H1 (cell line): ENCODE measurements around the gene P2RY11. TPM values are rescaled to one million over a fixed set of nuclear protein-coding genes. Genes with fewer than 3 reads are reported as not detected.

ENCODE experiments used
- CTCF ChIA-PET: fragments of 300-600 bp; sonication (Branson Sonifier 250); formaldehyde crosslinking; loops from one replicate; lab custom pipeline; 2021; ENCODE audit not compliant: partially characterized antibody; lab: Charles Lee
- POLR2A ChIA-PET: fragments of 300-600 bp; sonication (Branson Sonifier 250); formaldehyde crosslinking; loops from one replicate; lab custom pipeline; 2021; ENCODE audit warnings: inconsistent platforms; ENCODE audit not compliant: partially characterized antibody; lab: Charles Lee
- DNase-seq, 2 experiments: peaks; one replicate each; pipeline versions ENCODE4 v3.0.0 to v3.0.0-alpha.2; 2010 to 2022; ENCODE audit warnings: low spot score in 2 of 2, low read depth in 1 of 2, mixed read lengths in 1 of 2
- FAIRE-seq: peaks from 2 replicates; lab custom pipeline; 2011; peaks lifted over from hg19 to GRCh38; lab: Jason Lieb, UNC
- H2AFZ ChIP-seq: 2 replicates; pipeline ENCODE4 v1.8.1; 2012; ENCODE audit warnings: low read length, inconsistent platforms
- H2AK5ac ChIP-seq: 2 replicates; pipeline ENCODE4 v1.6.1; 2013; ENCODE audit warnings: low read depth, low read length
- H2BK120ac ChIP-seq: replicated peaks from 2 replicates; pipeline ENCODE3; 2013; ENCODE audit warnings: low read depth, low read length, inconsistent platforms
- H2BK12ac ChIP-seq: 2 replicates; pipeline ENCODE4 v1.6.1; 2013; ENCODE audit warnings: low read depth, low read length
- H2BK15ac ChIP-seq: 2 replicates; pipeline ENCODE4 v1.6.1; 2013; ENCODE audit warnings: low read length
- H2BK20ac ChIP-seq: 2 replicates; pipeline ENCODE4 v1.6.1; 2013; ENCODE audit warnings: low read length
- H2BK5ac ChIP-seq: 2 replicates; pipeline ENCODE4 v1.6.1; 2013; ENCODE audit warnings: low read depth, low read length
- H3K14ac ChIP-seq: 2 replicates; pipeline ENCODE4 v1.6.1; 2013; ENCODE audit warnings: inconsistent platforms; ENCODE audit not compliant: insufficient read length
- H3K18ac ChIP-seq: 2 replicates; pipeline ENCODE4 v1.6.1; 2013; ENCODE audit warnings: low read length; ENCODE audit errors: extremely low read depth
- H3K23ac ChIP-seq: 2 replicates; pipeline ENCODE4 v1.6.1; 2013; ENCODE audit warnings: inconsistent platforms; ENCODE audit not compliant: insufficient read length
- H3K23me2 ChIP-seq: 2 replicates; pipeline ENCODE4 v1.6.1; 2013; ENCODE audit warnings: low read depth, low read length
- H3K27ac ChIP-seq: 2 replicates; pipeline ENCODE4 v1.6.1; 2011; ENCODE audit warnings: low read depth, low read length, inconsistent platforms
- H3K27me3 ChIP-seq, 4 experiments: replicated peaks in 1 of 4; 1 replicate in 1 of 4; 2 replicates in 3 of 4; pipeline versions ENCODE4 v1.6.1 to v1.8.1; 2011 to 2013; ENCODE audit warnings: low read length in 3 of 4, mild to moderate bottlenecking in 3 of 4, inconsistent platforms in 2 of 4, mixed read lengths in 2 of 4, moderate library complexity in 1 of 4; ENCODE audit not compliant: control insufficient read depth in 3 of 4, insufficient read depth in 3 of 4; ENCODE audit errors: extremely low read depth in 1 of 4
- H3K36me3 ChIP-seq, 4 experiments: 2 replicates each; pipeline versions ENCODE4 v1.6.1 to v1.8.1; 2011 to 2013; ENCODE audit warnings: mild to moderate bottlenecking in 4 of 4, low read length in 3 of 4, moderate library complexity in 2 of 4, control low read depth in 1 of 4, inconsistent platforms in 1 of 4; ENCODE audit not compliant: insufficient read depth in 4 of 4, control insufficient read depth in 2 of 4
- H3K4ac ChIP-seq: replicated peaks from 2 replicates; pipeline ENCODE3; 2013; ENCODE audit warnings: low read length, low read depth, mixed read lengths, inconsistent platforms; ENCODE audit not compliant: insufficient read length
- H3K4me1 ChIP-seq, 4 experiments: replicated peaks in 1 of 4; 1 replicate in 1 of 4; 2 replicates in 3 of 4; pipeline versions ENCODE4 v1.6.1 to v1.8.1; 2011 to 2013; ENCODE audit warnings: low read length in 3 of 4, inconsistent platforms in 2 of 4, mixed read lengths in 1 of 4; ENCODE audit not compliant: insufficient read depth in 4 of 4, control insufficient read depth in 3 of 4
- H3K4me2 ChIP-seq, 2 experiments: 2 replicates each; pipeline versions ENCODE4 v1.6.1 to v1.8.1; 2011 to 2013; ENCODE audit warnings: low read depth in 2 of 2, low read length in 2 of 2, control low read depth in 1 of 2, inconsistent platforms in 1 of 2, mild to moderate bottlenecking in 1 of 2; ENCODE audit not compliant: insufficient read depth in 1 of 2
- H3K4me3 ChIP-seq, 4 experiments: fragments of 200-600, 300-600 bp in 1 of 4; sonication (generic), shearing (Covaris generic), sonication (Bioruptor Twin) in 1 of 4; 2 replicates each; pipeline versions ENCODE4 v1.5.1 to v1.8.1; 2011 to 2016; ENCODE audit warnings: low read length in 4 of 4, low read depth in 3 of 4, control low read depth in 2 of 4, inconsistent platforms in 2 of 4, mild to moderate bottlenecking in 2 of 4, mixed read lengths in 1 of 4, moderate library complexity in 1 of 4; ENCODE audit not compliant: insufficient read depth in 2 of 4; ENCODE audit errors: extremely low read depth in 1 of 4
- H3K56ac ChIP-seq: replicated peaks from 2 replicates; pipeline ENCODE3; 2013; ENCODE audit warnings: low read depth, mild to moderate bottlenecking, mixed read lengths, low read length, inconsistent platforms; ENCODE audit not compliant: insufficient read length
- H3K79me1 ChIP-seq: 2 replicates; pipeline ENCODE4 v1.6.1; 2013; ENCODE audit warnings: low read depth, low read length, control low read depth
- H3K79me2 ChIP-seq, 2 experiments: 2 replicates each; pipeline versions ENCODE4 v1.6.1 to v1.8.1; 2012 to 2013; ENCODE audit warnings: low read length in 2 of 2, mild to moderate bottlenecking in 2 of 2, inconsistent platforms in 1 of 2; ENCODE audit not compliant: insufficient read depth in 2 of 2, control insufficient read depth in 1 of 2
- H3K9ac ChIP-seq, 4 experiments: replicated peaks in 1 of 4; 1 replicate in 1 of 4; 2 replicates in 3 of 4; pipeline versions ENCODE4 v1.6.1 to v1.8.1; 2011 to 2013; ENCODE audit warnings: low read depth in 3 of 4, low read length in 3 of 4, control low read depth in 2 of 4, mild to moderate bottlenecking in 2 of 4, moderate library complexity in 2 of 4, inconsistent platforms in 1 of 4; ENCODE audit errors: extremely low read depth in 1 of 4
- H3K9me3 ChIP-seq, 2 experiments: 2 replicates each; pipeline versions ENCODE4 v1.6.1 to v1.8.1; 2012 to 2013; ENCODE audit warnings: mild to moderate bottlenecking in 2 of 2, moderate library complexity in 2 of 2, control low read depth in 1 of 2, inconsistent platforms in 1 of 2, low read depth in 1 of 2, low read length in 1 of 2, mixed read lengths in 1 of 2; ENCODE audit not compliant: insufficient read depth in 2 of 2
- H4K20me1 ChIP-seq, 2 experiments: replicated peaks in 1 of 2; 2 replicates each; pipeline versions ENCODE3 to v1.8.1; 2011 to 2013; ENCODE audit warnings: inconsistent platforms in 2 of 2, low read length in 2 of 2, mild to moderate bottlenecking in 1 of 2; ENCODE audit not compliant: insufficient read depth in 2 of 2, control insufficient read depth in 1 of 2
- H4K5ac ChIP-seq: 2 replicates; pipeline ENCODE4 v1.6.1; 2013; ENCODE audit warnings: low read length, low read depth, mixed read lengths, inconsistent platforms; ENCODE audit not compliant: insufficient read length
- H4K8ac ChIP-seq: 2 replicates; pipeline ENCODE4 v1.8.0; 2013; ENCODE audit warnings: mild to moderate bottlenecking, moderate library complexity, low read length, inconsistent platforms; ENCODE audit not compliant: insufficient read depth; ENCODE audit errors: extremely low read depth
- H4K91ac ChIP-seq: replicated peaks from 2 replicates; pipeline ENCODE3; 2013; ENCODE audit warnings: low read length, mixed read lengths, inconsistent platforms; ENCODE audit not compliant: insufficient read length
- ASH2L ChIP-seq: fragments of 200-600, 300-600 bp; sonication (generic); IDR thresholded peaks from one replicate; pipeline ENCODE4 v1.7.1; 2017; ENCODE audit warnings: low read length
- CBX8 ChIP-seq: fragments of 300-800, 300-1000 bp; sonication (generic); IDR thresholded peaks from 2 replicates; pipeline ENCODE4 v1.7.1; 2016; ENCODE audit warnings: low read depth, low read length, borderline replicate concordance
- CEBPB ChIP-seq: IDR thresholded peaks from 2 replicates; pipeline ENCODE4 v1.6.1; 2012; ENCODE audit warnings: low read depth, low read length
- CREB1 ChIP-seq: IDR thresholded peaks from 2 replicates; pipeline ENCODE4 v1.6.1; 2012; ENCODE audit warnings: inconsistent platforms
- FOSL1 ChIP-seq: IDR thresholded peaks from 2 replicates; pipeline ENCODE4 v1.6.1; 2011; ENCODE audit warnings: mild to moderate bottlenecking, low read depth, low read length, moderate library complexity; ENCODE audit not compliant: insufficient read depth
- GABPA ChIP-seq: IDR thresholded peaks from 2 replicates; pipeline ENCODE4 v1.6.1; 2011; ENCODE audit warnings: mild to moderate bottlenecking, low read length, moderate library complexity, borderline replicate concordance; ENCODE audit not compliant: insufficient read depth
- HDAC6 ChIP-seq: IDR thresholded peaks from one replicate; pipeline ENCODE4 v1.7.1; 2012; ENCODE audit warnings: low read depth, mild to moderate bottlenecking, inconsistent platforms, low read length, moderate library complexity
- KDM4A ChIP-seq: IDR thresholded peaks from one replicate; pipeline ENCODE4 v1.7.1; 2012; ENCODE audit warnings: low read depth, mild to moderate bottlenecking, moderate library complexity, low read length, inconsistent platforms; ENCODE audit not compliant: severe bottlenecking
- POLR2AphosphoS5 ChIP-seq: IDR thresholded peaks from 2 replicates; pipeline ENCODE4 v1.6.1; 2011; ENCODE audit warnings: low read depth, low read length
- POU5F1 ChIP-seq: IDR thresholded peaks from 2 replicates; pipeline ENCODE4 v1.6.1; 2011; ENCODE audit warnings: low read depth, mild to moderate bottlenecking, low read length, moderate library complexity
- RNF2 ChIP-seq: fragments of 200-900, 300-1000 bp; sonication (generic); IDR thresholded peaks from 2 replicates; pipeline ENCODE4 v1.7.1; 2016; ENCODE audit warnings: borderline replicate concordance, low read depth, mild to moderate bottlenecking, antibody characterized with exemption, low read length; ENCODE audit not compliant: poor library complexity, severe bottlenecking; ENCODE audit errors: missing control alignments
- SIX5 ChIP-seq: IDR thresholded peaks from 2 replicates; pipeline ENCODE4 v1.6.1; 2011; ENCODE audit warnings: mild to moderate bottlenecking, low read depth, low read length
- SUZ12 ChIP-seq: fragments of 200-600 bp; sonication (generic); IDR thresholded peaks from 2 replicates; pipeline ENCODE4 v1.6.1; 2012; ENCODE audit warnings: mild to moderate bottlenecking, inconsistent platforms, low read length, moderate library complexity, mixed read lengths
- USF2 ChIP-seq: IDR thresholded peaks from 2 replicates; pipeline ENCODE4 v1.6.1; 2011; ENCODE audit warnings: low read length, improper control_type of control experiment
- WGBS, 2 experiments: shearing (Covaris generic) in 1 of 2; methylation state at CpG; one replicate each; pipeline versions ENCODE4 v1.1.6 to v1.1.7; 2013 to 2015; ENCODE audit warnings: low lambda C conversion rate in 2 of 2, mixed read lengths in 2 of 2, inconsistent platforms in 1 of 2, low coverage in 1 of 2, missing lambda C conversion rate in 1 of 2; ENCODE audit not compliant: insufficient replicate concordance in 2 of 2, insufficient coverage in 1 of 2, insufficient read length in 1 of 2; ENCODE audit errors: extremely low coverage in 1 of 2, missing lambda C conversion rate in 1 of 2; 5-methylcytosine and 5-hydroxymethylcytosine counted together
- polyA plus RNA-seq, 7 experiments: library from polyadenylated mRNA; depleted of rRNA in 3 of 7; stranded (reverse) in 5 of 7; unstranded in 2 of 7; fragments of >200 nt in 5 of 7; fragments of 200-250 nt in 2 of 7; gene quantifications; 1 replicate in 5 of 7; 2 replicates in 1 of 7; 4 replicates in 1 of 7; pipeline versions ENCODE4 v1.2.1 to v1.2.3, GENCODE V29; 2011 to 2013; ENCODE audit warnings: missing spikeins in 2 of 7, mixed read lengths in 2 of 7
- total RNA-seq: library from RNA; stranded (reverse); fragmentation: NEBNext Ultra II Directional; extraction: Animal tissue kit (Norgen Biotek cat#: 25700); gene quantifications from 2 replicates; pipeline ENCODE4 v1.2.1, GENCODE V29; 2021

P2RY11 gene
- total and polyA plus RNA-seq, 2 of the 8 experiments (the other 6 are each of a cell fraction or from before 2014, with no cell fraction given), result 9.2 to 18.0 TPM

- no peak overlapping the region for H3K4me2 ChIP-seq
- WGBS, 2 experiments, result 93% methylated on average over 12 of the region's 12 CpGs; no CpG with 5 or more reads in 1 of the 2 experiments
- no peak overlapping the region for H2BK5ac ChIP-seq
- FAIRE-seq, result no peak
- no peak overlapping the region for H3K4ac ChIP-seq
- CTCF ChIA-PET, result no interaction called here
- no peak overlapping the region for H2BK120ac ChIP-seq
- no peaks in the 10 kb centered on the region for H3K27me3 ChIP-seq
- no peak overlapping the region for H4K8ac ChIP-seq
- no peak overlapping the region for H3K27ac ChIP-seq
- H4K20me1 ChIP-seq, result peaks cover 0 to 10% of the 10 kb centered on the region in 2 experiments
- no peaks in the 10 kb centered on the region for H3K23me2 ChIP-seq
- no peak overlapping the region for H3K9ac ChIP-seq
- H3K36me3 ChIP-seq, result peaks cover 51 to 88% (median 77%) of the 10 kb centered on the region in 4 experiments
- H2AFZ ChIP-seq, result no peak overlapping the region
- POLR2A ChIA-PET, result interaction anchor here (0.6 to 0.8 kb wide), 2 partner anchors 21 to 59 kb away, joined by 3 to 4 read pairs; no protein-coding TSS in a partner anchor
- H2BK12ac ChIP-seq, result no peak overlapping the region
- DNase-seq, result no peak
- H3K4me1 ChIP-seq, result no peaks in the 10 kb centered on the region
- H3K9me3 ChIP-seq, result no peaks in the 10 kb centered on the region
- no peak overlapping the region for H3K23ac ChIP-seq
- no peak overlapping the region for H2BK20ac ChIP-seq
- no peak overlapping the region for H3K56ac ChIP-seq
- no peak for TF ChIP-seq CBX8
- TF ChIP-seq POU5F1, result no peak
- no peak for TF ChIP-seq SUZ12
- TF ChIP-seq HDAC6, result no peak
- TF ChIP-seq RNF2, result no peak
- no peak for TF ChIP-seq KDM4A
- no peak for TF ChIP-seq SIX5
- TF ChIP-seq ASH2L, result no peak
- TF ChIP-seq FOSL1, result no peak
- TF ChIP-seq USF2, result no peak
- no peak for TF ChIP-seq CREB1
- no peak for TF ChIP-seq POLR2AphosphoS5
- no peak for TF ChIP-seq CEBPB
- no peak for TF ChIP-seq GABPA
- H2BK15ac ChIP-seq, result no peak overlapping the region
- H3K14ac ChIP-seq, result no peak overlapping the region
- H4K5ac ChIP-seq, result no peak overlapping the region
- no peak overlapping the region for H3K4me3 ChIP-seq
- H2AK5ac ChIP-seq, result no peak overlapping the region
- no peaks in the 10 kb centered on the region for H3K79me2 ChIP-seq
- H3K18ac ChIP-seq, result no peak overlapping the region
- H3K79me1 ChIP-seq, result no peaks in the 10 kb centered on the region; the same call in 1 of the 2 replicates
- no peak overlapping the region for H4K91ac ChIP-seq
Observed at GRCh38 chr19:10149427-10149826, 37.9 kb downstream of the P2RY11 start.
